PC-3 (cell line): ENCODE results near the gene LZTFL1.

Experiments used
- CTCF ChIP-seq: fragments of 300-600 bp; sonication (generic); conservative IDR thresholded peaks from 2 replicates; pipeline ENCODE4 v1.5.1; 2017; ENCODE audit warnings: antibody characterized with exemption, low read depth, mild to moderate bottlenecking, low read length
- EZH2 ChIP-seq: fragments of 300-600 bp; sonication (generic); IDR thresholded peaks from one replicate; pipeline ENCODE4 v1.6.1; 2017; ENCODE audit warnings: antibody characterized with exemption, mild to moderate bottlenecking, low read length; ENCODE audit not compliant: unreplicated experiment
- EZH2phosphoT487 ChIP-seq: fragments of 300-600 bp; sonication (generic); IDR thresholded peaks from 2 replicates; pipeline ENCODE4 v1.6.1; 2018; ENCODE audit warnings: mild to moderate bottlenecking, antibody characterized with exemption, low read length, borderline replicate concordance

- TF ChIP-seq EZH2 (no peak), EZH2phosphoT487 (no peak), CTCF (no peak)
These were observed 60.1 kb downstream of the LZTFL1 start for GRCh38 chr3:45781841-45782240.
